PC-3 (cell line): ENCODE data around the gene MROH2A.

Experiments used
- CTCF ChIP-seq: fragments of 300-600 bp; sonication (generic); conservative IDR thresholded peaks from 2 replicates; pipeline ENCODE4 v1.5.1; 2017; ENCODE audit warnings: antibody characterized with exemption, low read depth, mild to moderate bottlenecking, low read length
- EZH2phosphoT487 ChIP-seq: fragments of 300-600 bp; sonication (generic); IDR thresholded peaks from 2 replicates; pipeline ENCODE4 v1.6.1; 2018; ENCODE audit warnings: mild to moderate bottlenecking, antibody characterized with exemption, low read length, borderline replicate concordance

- no peak for TF ChIP-seq CTCF
- no peak for TF ChIP-seq EZH2phosphoT487
Observed at GRCh38 chr2:233754872-233755611, 23.1 kb upstream of the MROH2A start.
